Skeletal muscle cell (primary cell): Measurements from ENCODE around the gene MAP3K9.
A peak's percentile ranks its signal among the peaks of the same experiment; 100 is the strongest.

Experiments
- DNase-seq: peaks from one replicate; pipeline ENCODE4 v3.0.0-alpha.2; 2010; ENCODE audit warnings: low read depth
- H3K4me3 ChIP-seq: 2 replicates; pipeline ENCODE4 v1.5.1; 2011; ENCODE audit warnings: low read depth, mild to moderate bottlenecking, control low read depth, low read length, moderate library complexity

MAP3K9 gene

DNA sequence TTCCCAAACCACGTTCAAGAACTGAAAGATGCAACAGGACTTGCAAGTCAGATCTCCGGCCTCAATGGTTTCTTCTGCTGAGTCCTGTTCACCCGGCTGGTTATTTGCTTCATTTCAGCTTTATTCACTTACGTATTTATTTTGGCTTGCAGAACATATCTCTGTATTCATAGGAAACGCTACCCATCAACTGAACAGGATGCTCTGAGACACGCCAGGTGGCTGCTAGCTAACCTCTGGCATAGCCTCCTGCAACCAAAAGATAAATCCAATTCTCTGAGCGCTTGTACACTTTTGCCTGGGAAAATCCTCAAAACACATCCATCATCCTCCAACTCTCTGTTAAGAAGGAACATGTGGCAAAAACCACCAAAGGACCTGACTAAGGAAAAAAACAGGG, 17.3 kb downstream of the MAP3K9 start:
- H3K4me3 ChIP-seq, result no peak overlapping the region
- no peak for DNase-seq

DNA sequence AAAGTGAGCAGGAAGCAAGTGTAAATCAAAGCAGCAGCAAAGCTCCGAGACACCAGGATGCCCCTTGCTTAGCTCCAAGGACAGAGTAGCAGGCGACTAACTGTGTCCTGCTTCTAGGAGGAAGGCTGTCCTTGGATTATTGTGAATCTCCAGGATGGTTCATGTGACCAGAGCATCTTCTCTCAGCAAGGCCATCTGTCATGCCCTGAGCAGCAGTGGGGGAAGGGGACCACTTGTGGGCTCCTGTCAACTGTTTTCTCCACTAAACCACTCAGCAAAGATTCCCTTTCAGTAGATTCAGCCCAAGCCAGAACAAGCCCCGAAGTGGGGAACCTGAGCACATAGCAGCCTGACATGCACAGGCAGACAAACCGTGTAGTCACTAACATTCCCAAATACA, 19.4 kb downstream of the MAP3K9 start:
- DNase-seq, result no peak
- H3K4me3 ChIP-seq, result no peak overlapping the region

DNA sequence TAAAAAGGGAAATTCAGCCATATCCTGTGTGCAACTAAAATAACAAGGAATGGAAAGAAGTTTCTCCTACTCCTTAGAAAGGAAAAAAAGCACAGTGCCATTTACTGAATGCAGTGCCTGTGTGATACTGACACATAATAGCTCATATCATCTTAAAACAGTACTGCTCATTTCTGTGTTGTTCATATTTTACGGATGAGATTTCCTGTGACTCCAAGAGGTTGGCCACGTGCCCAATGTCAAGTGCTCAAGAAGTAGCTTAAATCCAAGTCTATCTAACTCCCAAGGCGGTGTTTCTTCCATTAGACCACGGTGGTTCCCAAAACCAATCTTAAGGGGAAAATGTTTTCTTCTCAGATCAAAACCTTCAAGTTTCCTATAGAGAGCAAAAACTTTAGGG, 20.0 kb downstream of the MAP3K9 start:
- peak; percentile 28 for DNase-seq
- H3K4me3 ChIP-seq, result no peak overlapping the region

DNA sequence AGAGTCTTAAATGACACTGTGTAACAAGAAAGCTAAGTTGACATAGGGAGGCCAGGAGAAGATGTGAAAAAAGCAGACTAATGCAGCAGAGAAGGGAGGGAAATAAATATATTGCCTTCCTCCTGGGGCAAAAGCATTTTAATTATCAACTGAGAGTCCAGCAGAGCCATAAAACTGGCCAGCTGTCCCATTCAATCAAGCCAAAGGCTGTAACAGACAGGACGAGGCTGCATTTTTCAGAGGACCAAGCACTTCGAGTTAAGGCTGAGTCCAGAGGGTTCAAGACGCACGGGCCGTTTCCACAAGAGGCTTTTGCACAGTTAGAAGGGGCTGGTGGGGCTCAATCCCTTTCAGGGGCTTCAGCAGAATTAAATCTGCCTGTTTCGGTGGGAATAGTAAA, 20.4 kb downstream of the MAP3K9 start:
- H3K4me3 ChIP-seq, result no peak overlapping the region
- DNase-seq, result no peak

DNA sequence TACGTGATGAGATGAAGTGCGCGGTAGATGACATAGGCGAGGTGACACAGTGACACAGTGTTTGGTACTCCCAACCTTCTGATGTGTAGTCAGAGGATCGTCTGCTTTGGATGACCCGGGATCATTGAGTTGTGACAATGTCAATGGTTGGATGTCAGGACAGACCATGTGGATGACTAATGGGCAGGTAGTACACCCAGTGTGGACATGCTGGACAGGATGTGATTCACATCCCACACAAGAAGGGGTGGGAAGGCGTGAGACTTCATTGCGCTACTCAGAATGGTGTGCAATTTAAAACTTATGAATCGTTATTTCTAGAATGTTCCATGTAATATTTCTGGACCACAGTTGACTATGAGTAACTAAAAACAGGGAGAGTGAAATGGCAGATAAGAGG, 23.8 kb downstream of the MAP3K9 start:
- no peak for DNase-seq
- no peak overlapping the region for H3K4me3 ChIP-seq

DNA sequence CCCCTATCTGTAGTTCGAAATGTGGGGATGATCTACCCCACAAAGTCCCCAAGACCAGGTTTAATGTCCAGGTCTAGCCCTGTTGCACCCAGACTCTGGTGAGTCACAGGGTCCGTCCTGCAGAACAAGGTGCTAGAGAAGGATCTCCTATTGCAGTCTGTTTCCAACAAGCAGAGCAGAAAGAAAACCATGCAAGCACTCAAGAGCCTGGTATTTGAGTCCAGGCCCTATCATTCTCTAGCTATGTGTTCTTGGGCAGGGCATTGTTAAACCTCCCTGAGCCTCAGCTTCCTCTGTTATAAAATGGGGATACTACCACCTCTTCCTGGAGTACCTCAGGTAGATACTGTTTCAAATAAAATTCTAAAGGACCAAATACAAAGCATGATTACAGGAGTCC, 24.4 kb downstream of the MAP3K9 start:
- no peak overlapping the region for H3K4me3 ChIP-seq
- DNase-seq, result no peak

DNA sequence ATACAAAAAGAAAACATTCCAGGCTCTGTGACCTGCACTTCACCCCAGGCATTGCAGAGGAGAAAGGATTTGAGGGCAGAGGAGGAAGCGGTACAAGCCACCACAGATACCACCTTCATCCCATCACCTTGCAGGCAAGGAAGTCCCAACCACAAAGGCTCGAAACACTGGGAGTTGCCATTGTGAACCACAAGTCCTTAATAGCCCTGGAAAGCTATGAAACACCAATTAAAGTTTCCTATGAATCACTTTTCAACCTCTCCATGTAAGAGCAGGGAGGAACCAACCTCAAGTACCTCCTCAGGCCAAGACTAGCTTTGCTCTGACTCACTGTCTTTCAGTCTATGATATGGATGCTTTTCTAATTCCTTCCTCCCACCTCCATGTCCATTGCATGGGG, 27.0 kb downstream of the MAP3K9 start:
- no peak overlapping the region for H3K4me3 ChIP-seq
- peak; percentile 19 for DNase-seq

DNA sequence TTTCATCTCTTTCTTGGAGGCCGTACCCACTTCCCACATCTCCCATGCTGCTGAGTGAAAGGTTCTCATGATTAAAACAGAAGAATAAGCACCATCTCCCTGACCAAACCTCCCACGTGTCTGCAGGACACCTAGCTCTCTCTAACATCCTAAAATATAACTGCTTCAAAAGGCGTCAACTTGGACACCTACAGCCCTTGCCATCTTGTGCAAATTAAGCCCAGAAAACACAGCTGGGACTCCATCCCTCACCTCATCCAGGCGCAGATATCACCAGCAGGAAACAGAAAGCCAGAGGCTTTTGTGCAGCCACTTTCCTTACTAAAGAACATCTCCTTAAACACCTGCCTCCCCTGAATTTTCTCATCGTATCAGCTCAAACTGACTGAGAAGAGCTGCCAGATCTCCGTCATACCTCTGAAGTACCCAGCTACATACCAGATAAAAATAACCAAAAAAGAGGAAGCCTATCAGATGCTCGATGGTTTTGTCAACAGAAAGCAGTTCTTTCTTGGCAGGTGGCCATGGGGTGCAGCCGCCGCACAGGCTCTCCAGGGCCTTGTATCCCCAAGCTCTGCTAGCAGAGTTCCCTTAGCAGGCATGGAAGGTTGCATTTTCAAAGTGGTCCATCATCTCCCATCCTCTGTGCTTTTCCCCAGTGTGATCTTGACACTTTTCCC, 28.8 kb downstream of the MAP3K9 start:
- no peak for DNase-seq
- H3K4me3 ChIP-seq, result no peak overlapping the region

DNA sequence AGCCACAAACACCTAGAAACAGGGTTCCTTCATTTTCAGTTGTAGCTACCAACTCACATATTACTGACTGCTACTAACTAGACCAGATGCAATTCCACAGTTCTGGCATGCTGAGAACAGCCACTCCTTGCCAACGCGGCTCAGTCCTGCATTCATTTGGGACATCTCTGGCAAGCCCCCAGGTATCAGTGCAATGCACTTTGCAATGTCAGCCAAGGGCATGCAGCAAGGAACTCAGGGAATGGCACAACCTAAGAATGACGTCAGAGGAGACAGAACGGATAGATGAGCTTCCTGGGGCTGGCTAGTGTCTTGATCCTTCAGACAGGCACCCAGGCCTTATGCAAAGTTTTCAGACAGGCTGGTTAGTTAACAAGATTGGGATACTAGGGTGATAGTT, 29.6 kb downstream of the MAP3K9 start:
- no peak overlapping the region for H3K4me3 ChIP-seq
- no peak for DNase-seq

DNA sequence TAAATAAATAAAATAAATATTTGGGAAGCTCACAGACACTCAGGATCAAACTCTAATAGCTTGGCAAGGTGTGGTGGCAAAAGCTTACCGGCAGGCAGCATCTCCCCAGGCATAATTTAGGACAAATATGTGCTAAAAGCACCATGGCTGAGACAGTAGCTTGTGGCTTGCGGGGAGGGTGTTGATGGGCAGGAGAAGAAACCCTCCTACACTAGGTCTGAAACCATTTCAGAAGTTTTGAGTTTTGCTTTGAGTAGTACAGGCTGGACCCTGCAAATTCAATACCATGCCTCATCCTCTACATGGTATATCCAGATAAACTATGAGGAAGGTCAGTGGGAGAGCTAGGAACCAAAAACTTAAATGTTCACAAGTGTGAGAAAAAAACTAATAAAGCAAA, 33.1 kb downstream of the MAP3K9 start:
- no peak for DNase-seq

DNA sequence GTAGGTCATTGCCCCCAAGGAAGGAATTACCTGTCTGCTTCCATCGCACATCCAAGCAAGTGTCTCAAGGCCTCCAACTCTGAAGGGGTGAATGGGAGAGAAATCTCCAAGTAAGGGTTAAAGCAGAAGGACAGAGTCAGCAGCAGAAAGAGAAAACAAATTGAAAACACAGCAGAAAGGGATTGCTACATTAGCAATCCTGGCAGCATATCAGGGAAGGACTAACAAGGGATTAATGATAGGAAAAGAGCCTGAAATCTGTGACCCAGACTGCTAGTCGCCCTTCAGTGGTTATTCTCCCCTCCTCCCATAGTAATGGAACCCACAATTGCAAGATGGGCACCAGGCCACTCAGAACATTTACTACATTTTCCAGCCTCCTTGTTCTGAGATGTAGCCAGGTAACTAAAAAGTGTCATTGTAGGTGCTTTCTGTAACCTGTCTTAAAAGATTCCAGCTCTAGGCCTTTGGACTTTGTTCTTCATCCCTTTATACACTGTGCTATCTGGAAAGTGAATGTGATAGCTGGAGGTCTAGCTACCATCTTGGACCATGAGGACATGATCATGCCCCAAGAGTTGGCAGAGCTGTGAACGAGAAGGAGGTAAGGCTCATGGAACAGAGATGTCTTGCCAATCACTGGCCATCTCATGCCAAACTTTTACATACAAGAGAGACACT, 36.0 kb downstream of the MAP3K9 start:
- no peak for DNase-seq

More for the DNA sequence above, 33.1 kb downstream of the MAP3K9 start:
- H3K4me3 ChIP-seq, result no peak overlapping the region

DNA sequence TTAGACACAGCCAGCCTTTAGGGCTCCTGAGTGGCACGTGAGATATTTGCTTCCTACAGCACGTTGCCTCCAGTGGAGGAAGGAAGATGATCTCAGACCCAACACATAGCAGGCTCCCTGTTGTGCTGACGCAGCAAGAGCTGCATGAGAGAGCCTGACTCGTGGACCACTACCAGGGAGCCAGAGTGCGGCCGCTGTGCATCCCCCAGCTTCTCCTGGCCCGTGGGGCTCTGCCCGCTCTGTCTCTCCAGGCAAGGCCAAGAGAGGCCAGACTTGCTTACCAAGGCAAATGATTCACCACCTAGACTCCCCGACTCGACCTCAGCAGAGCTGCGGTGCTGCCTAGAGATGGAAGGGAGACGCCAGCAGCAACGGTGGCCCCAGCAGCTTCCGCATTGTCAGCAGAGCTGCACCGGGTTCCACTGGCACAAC, 37.5 kb downstream of the MAP3K9 start:
- DNase-seq, result no peak
- H3K4me3 ChIP-seq, result no peak overlapping the region

More for the DNA sequence above, 36.0 kb downstream of the MAP3K9 start:
- H3K4me3 ChIP-seq, result no peak overlapping the region

DNA sequence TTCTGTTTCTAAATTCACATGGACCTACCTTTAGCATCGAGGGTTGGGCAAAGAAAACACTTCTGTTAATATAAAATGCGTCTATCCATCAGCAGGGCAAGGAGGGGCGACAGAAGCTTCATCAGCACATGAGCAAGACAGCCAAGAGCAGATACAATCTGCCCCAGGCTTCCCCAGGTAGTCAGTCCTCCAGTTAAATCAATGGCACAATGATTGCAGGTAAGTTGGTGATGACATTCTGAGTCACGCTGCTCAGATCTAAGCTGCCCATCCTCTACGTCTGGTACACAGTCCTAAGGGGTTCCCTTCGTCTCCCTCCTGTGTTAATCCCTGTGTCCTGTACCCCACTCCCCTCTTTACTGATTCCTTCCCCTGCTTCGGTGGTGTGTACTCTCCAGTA, 38.8 kb downstream of the MAP3K9 start:
- no peak for DNase-seq
- H3K4me3 ChIP-seq, result no peak overlapping the region

DNA sequence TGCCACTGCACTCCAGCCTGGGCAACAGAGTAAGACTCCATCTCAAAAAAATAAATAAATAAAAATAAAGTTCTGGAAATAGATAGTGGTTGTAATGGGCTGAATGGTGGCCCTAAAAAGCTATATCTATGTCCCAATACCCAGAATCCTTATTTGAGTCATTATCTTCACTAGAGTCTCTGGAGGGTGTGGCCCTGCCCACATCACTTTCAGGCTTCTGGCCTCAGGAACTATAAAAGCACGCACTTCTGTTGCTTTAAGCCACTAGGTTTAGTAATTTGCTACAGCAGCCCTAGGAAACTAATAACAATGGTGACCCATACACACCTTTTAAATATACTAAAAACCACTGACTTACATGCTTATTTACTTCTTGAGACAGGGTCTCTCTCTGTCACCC, 49.9 kb downstream of the MAP3K9 start:
- no peak overlapping the region for H3K4me3 ChIP-seq

DNA sequence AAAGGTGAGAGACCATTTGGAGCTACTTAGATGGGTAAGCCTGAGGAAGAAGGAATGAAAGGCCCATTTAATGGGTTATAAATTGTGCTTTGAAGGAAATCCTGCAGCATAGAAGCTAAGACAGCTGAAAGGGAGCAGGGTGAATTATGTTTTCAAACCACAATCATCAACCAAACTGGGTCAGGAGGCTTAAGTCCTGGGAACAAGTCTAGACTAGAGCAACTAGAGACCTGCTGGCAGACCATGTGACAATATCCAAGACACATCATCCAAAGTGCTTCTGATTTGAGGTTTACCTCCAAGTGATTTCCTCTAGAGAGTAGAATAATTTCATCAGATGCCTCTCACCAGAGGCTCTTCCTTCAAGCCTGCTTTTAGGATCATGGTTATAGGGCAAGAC, 53.7 kb downstream of the MAP3K9 start:
- DNase-seq, result no peak
- no peak overlapping the region for H3K4me3 ChIP-seq

More for the DNA sequence above, 49.9 kb downstream of the MAP3K9 start:
- no peak for DNase-seq

DNA sequence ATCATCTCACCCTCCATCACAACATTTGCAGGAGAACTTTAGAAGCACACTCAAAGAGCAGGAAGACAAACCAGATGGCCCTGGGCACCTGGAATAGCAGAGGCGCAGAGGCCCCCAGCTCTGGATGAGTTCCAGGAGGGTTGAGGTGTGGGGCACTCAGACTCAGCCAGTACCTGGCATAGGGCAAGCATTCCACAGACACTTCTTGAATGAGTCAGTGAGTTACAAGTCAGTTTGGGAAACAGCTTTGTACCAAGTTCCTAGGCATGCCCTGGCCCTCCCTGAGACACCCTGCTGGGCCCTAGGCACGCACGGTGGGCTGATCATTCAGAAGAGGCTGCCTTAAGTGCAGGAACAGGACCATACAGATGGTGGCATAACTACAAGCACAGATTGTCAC, 54.3 kb downstream of the MAP3K9 start:
- DNase-seq, result no peak
- H3K4me3 ChIP-seq, result no peak overlapping the region

DNA sequence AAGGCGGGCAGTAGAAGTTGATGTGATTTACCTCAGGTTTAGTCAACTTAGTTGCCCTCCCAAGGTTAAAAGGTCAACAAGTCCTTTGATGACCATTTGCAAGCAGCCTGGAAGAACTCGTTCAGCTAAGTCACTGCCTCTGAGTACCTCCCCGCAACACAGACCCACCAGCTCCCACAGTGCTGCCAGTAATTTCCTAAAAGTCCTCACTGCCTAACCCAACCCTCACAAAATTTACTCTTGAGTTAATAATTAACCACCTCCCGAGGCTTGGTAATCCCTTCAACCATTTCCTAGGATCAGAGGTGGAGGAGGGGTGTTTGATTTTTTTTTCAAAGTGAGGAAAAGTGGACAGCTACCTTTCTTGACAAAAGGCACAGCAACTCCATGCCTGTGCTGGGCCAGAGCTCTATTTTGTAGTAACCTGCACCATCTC, 55.8 kb downstream of the MAP3K9 start:
- no peak for DNase-seq
- H3K4me3 ChIP-seq, result no peak overlapping the region

DNA sequence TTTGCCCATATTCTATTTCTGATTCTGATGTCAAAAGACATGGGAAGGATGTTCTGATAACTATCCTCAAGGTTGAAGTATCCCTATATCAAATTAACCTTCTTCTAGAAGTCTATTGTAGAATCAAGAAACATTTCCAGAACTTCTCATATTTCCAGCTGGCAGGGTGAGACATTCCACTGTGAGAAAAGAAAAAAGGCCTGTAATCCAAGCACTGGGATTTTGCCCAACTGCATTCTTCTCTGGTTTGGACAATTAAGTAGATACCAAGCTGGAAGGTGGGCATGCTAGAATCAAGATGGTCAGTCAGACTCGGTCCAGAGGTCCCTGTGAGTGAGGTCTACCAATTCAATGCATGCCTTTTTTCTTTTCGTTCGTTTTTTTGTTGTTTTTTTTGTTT, 60.9 kb downstream of the MAP3K9 start:
- H3K4me3 ChIP-seq, result no peak overlapping the region
- no peak for DNase-seq

DNA sequence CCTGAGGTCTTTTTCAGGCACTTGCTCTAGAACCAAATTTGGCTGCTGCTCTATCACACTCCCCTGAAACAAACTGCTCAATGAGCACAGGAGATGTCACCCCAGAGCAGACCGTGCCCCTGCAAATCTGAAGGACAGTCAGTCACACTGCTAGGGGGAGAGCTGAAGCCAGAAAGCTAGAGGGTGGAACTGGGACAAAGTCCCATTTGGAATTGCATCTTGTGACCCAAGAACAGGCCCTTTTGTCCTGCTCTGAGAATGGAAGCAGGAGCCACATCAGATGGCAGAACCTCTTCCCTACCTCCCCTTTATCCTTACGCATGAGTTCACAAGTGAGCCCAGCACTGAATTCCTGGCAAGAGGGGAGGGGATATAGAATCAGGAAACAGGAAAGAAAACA, 64.7 kb downstream of the MAP3K9 start:
- DNase-seq, result no peak
- no peak overlapping the region for H3K4me3 ChIP-seq

DNA sequence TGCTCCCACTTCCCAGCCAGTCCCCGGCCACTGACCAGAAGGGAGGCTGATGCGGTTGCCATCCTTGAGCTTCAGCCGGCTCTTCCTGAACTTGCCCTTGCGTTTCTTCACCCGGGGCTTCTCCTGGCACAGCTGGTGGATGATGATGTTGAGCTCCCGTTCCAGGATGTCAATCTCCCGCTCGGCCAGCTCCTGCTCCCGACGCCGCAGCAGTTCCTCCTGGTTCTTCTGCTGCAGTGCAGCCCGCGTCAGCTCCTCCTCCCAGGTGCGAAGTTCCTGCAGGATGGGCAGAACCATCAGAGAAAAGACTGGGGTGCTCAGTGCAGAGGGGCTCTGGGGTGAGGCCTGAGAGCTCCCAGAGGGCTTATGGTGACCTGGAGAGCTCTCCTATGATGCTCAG, 67.0 kb downstream of the MAP3K9 start:
- no peak overlapping the region for H3K4me3 ChIP-seq
- no peak for DNase-seq

DNA sequence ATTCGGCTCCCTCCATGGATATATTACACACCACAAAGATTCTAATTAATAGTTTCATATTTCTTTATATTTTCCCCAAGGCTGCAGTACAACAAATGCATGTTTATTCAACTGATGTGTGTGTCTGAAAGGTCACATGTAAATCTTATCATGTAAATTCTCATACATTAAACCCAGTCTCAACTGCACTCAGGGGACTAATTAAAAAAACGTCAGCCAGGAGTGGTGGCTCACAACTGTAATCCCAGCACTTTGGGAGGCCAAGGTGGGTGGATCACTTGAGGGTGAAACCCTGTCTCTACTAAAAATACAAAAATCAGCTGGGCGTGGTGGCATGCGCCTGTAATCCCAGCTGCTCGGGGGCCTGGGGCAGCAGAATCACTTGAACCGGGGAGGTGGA, 67.8 kb downstream of the MAP3K9 start:
- no peak for DNase-seq
- H3K4me3 ChIP-seq, result no peak overlapping the region
